ENCODE data around the gene MOB3B.

The MOB3B gene

GRCh38 chr9:27518809-27519208 lies 10.8 kb downstream of the MOB3B start:
- Histone ChIP-seq H2AK5ac (ENCODE audit: low read length) (no peak overlapping the region), H4K8ac (ENCODE audit: low read depth, low read length) (no peak overlapping the region), H3K79me1 (ENCODE audit: low read length) (no peaks in the 10 kb centered on the region), H3K4me1 (ENCODE audit: control insufficient read depth in 1 of 2, insufficient read depth in 2 of 2, low read length in 2 of 2) (peaks cover 5 to 11% of the 10 kb centered on the region in 2 experiments), H2AFZ (ENCODE audit: insufficient read depth, low read length, poor library complexity) (no peak overlapping the region), H2BK12ac (ENCODE audit: low read length) (no peak overlapping the region), H2BK5ac (ENCODE audit: low read depth, low read length, poor library complexity) (no peak overlapping the region), H3K18ac (ENCODE audit: low read length) (no peak overlapping the region), H3K27me3 (ENCODE audit: insufficient read depth, low read length) (no peaks in the 10 kb centered on the region), H3K14ac (ENCODE audit: low read length) (no peak overlapping the region), H3K4me3 (ENCODE audit: low read depth, low read length) (no peak overlapping the region), H3K4me2 (ENCODE audit: low read length) (no peak overlapping the region), H3K23ac (ENCODE audit: low read length) (no peak overlapping the region), H4K91ac (ENCODE audit: low read depth, low read length) (no peak overlapping the region), H3K27ac (ENCODE audit: low read depth, low read length) (no peak overlapping the region), H4K12ac (ENCODE audit: low read depth, low read length) (no peak overlapping the region), H3K36me3 (ENCODE audit: control insufficient read depth in 1 of 2, insufficient read depth in 2 of 2, low read length in 2 of 2) (peaks cover 0 to 1% of the 10 kb centered on the region in 2 experiments), H3K79me2 (ENCODE audit: control insufficient read depth, insufficient read depth, low read length, poor library complexity) (no peaks in the 10 kb centered on the region), H3K9ac (ENCODE audit: low read length) (no peak overlapping the region), H2BK120ac (ENCODE audit: insufficient read depth, low read length, poor library complexity) (no peak overlapping the region), H3K4ac (ENCODE audit: low read depth, low read length) (no peak overlapping the region), H3K9me3 (ENCODE audit: insufficient read depth, low read depth, low read length) (no peaks in the 10 kb centered on the region)
- WGBS (ENCODE audit: extremely low coverage, insufficient coverage, insufficient read length), result no CpG with 5 or more reads among the region's 4 CpGs
- peak in 1 of 2 donors; percentile 20 for DNase-seq

- Histone ChIP-seq H4K91ac (ENCODE audit: low read depth, low read length) (no peak overlapping the region), H3K18ac (ENCODE audit: low read length) (no peak overlapping the region), H3K23ac (ENCODE audit: low read length) (no peak overlapping the region), H2BK12ac (ENCODE audit: low read length) (no peak overlapping the region), H2BK5ac (ENCODE audit: low read depth, low read length, poor library complexity) (no peak overlapping the region), H2BK120ac (ENCODE audit: insufficient read depth, low read length, poor library complexity) (no peak overlapping the region), H3K4me2 (ENCODE audit: low read length) (no peak overlapping the region), H2AK5ac (ENCODE audit: low read length) (no peak overlapping the region), H3K36me3 (ENCODE audit: control insufficient read depth in 1 of 2, insufficient read depth in 2 of 2, low read length in 2 of 2) (peaks cover 0 to 1% of the 10 kb centered on the region in 2 experiments), H3K4ac (ENCODE audit: low read depth, low read length) (peak overlapping the region; percentile 23), H3K9ac (ENCODE audit: low read length) (no peak overlapping the region), H3K79me1 (ENCODE audit: low read length) (no peaks in the 10 kb centered on the region), H4K8ac (ENCODE audit: low read depth, low read length) (no peak overlapping the region), H3K4me1 (ENCODE audit: control insufficient read depth in 1 of 2, insufficient read depth in 2 of 2, low read length in 2 of 2) (peaks cover 5 to 11% of the 10 kb centered on the region in 2 experiments), H4K12ac (ENCODE audit: low read depth, low read length) (no peak overlapping the region), H3K27me3 (ENCODE audit: insufficient read depth, low read length) (no peaks in the 10 kb centered on the region), H3K4me3 (ENCODE audit: low read depth, low read length) (no peak overlapping the region), H3K27ac (ENCODE audit: low read depth, low read length) (no peak overlapping the region), H3K14ac (ENCODE audit: low read length) (no peak overlapping the region), H2AFZ (ENCODE audit: insufficient read depth, low read length, poor library complexity) (no peak overlapping the region), H3K9me3 (ENCODE audit: insufficient read depth, low read depth, low read length) (no peaks in the 10 kb centered on the region), H3K79me2 (ENCODE audit: control insufficient read depth, insufficient read depth, low read length, poor library complexity) (no peaks in the 10 kb centered on the region)
- no peak for DNase-seq
- no CpG with 5 or more reads among the region's 2 CpGs for whole genome bisulfite sequencing (ENCODE audit: extremely low coverage, insufficient coverage, insufficient read length)
Observed at GRCh38 chr9:27518006-27518405, 11.6 kb downstream of the MOB3B start.

- Histone ChIP-seq H2AK5ac (ENCODE audit: low read length) (no peak overlapping the region), H3K79me1 (ENCODE audit: low read length) (no peaks in the 10 kb centered on the region), H3K18ac (ENCODE audit: low read length) (no peak overlapping the region), H2BK12ac (ENCODE audit: low read length) (no peak overlapping the region), H3K27ac (ENCODE audit: low read depth, low read length) (no peak overlapping the region), H3K23ac (ENCODE audit: low read length) (no peak overlapping the region), H2AFZ (ENCODE audit: insufficient read depth, low read length, poor library complexity) (no peak overlapping the region), H2BK5ac (ENCODE audit: low read depth, low read length, poor library complexity) (no peak overlapping the region), H3K4me1 (ENCODE audit: control insufficient read depth in 1 of 2, insufficient read depth in 2 of 2, low read length in 2 of 2) (peaks cover 2% of the 10 kb centered on the region in 2 experiments), H3K79me2 (ENCODE audit: control insufficient read depth, insufficient read depth, low read length, poor library complexity) (no peaks in the 10 kb centered on the region), H3K14ac (ENCODE audit: low read length) (no peak overlapping the region), H3K36me3 (ENCODE audit: control insufficient read depth in 1 of 2, insufficient read depth in 2 of 2, low read length in 2 of 2) (peaks cover 0 to 2% of the 10 kb centered on the region in 2 experiments), H3K27me3 (ENCODE audit: insufficient read depth, low read length) (no peaks in the 10 kb centered on the region), H3K4me3 (ENCODE audit: low read depth, low read length) (no peak overlapping the region), H4K91ac (ENCODE audit: low read depth, low read length) (no peak overlapping the region), H3K4me2 (ENCODE audit: low read length) (no peak overlapping the region), H3K9me3 (ENCODE audit: insufficient read depth, low read depth, low read length) (no peaks in the 10 kb centered on the region), H4K8ac (ENCODE audit: low read depth, low read length) (no peak overlapping the region), H3K9ac (ENCODE audit: low read length) (no peak overlapping the region), H3K4ac (ENCODE audit: low read depth, low read length) (no peak overlapping the region), H4K12ac (ENCODE audit: low read depth, low read length) (no peak overlapping the region), H2BK120ac (ENCODE audit: insufficient read depth, low read length, poor library complexity) (no peak overlapping the region)
- WGBS (ENCODE audit: extremely low coverage, insufficient coverage, insufficient read length), result no CpG with 5 or more reads among the region's 2 CpGs
- no peak for DNase-seq
Observed at GRCh38 chr9:27514551-27514950, 15.1 kb downstream of the MOB3B start.

- Histone ChIP-seq H2BK12ac (ENCODE audit: low read length) (no peak overlapping the region), H4K12ac (ENCODE audit: low read depth, low read length) (no peak overlapping the region), H3K4me3 (ENCODE audit: low read depth, low read length) (no peak overlapping the region), H3K36me3 (ENCODE audit: control insufficient read depth in 1 of 2, insufficient read depth in 2 of 2, low read length in 2 of 2) (peaks cover 2 to 3% of the 10 kb centered on the region in 2 experiments), H3K9me3 (ENCODE audit: insufficient read depth, low read depth, low read length) (no peaks in the 10 kb centered on the region), H2BK120ac (ENCODE audit: insufficient read depth, low read length, poor library complexity) (no peak overlapping the region), H3K14ac (ENCODE audit: low read length) (no peak overlapping the region), H2AFZ (ENCODE audit: insufficient read depth, low read length, poor library complexity) (no peak overlapping the region), H2AK5ac (ENCODE audit: low read length) (no peak overlapping the region), H3K79me2 (ENCODE audit: control insufficient read depth, insufficient read depth, low read length, poor library complexity) (no peaks in the 10 kb centered on the region), H3K4me2 (ENCODE audit: low read length) (no peak overlapping the region), H2BK5ac (ENCODE audit: low read depth, low read length, poor library complexity) (no peak overlapping the region), H3K9ac (ENCODE audit: low read length) (no peak overlapping the region), H3K23ac (ENCODE audit: low read length) (no peak overlapping the region), H4K8ac (ENCODE audit: low read depth, low read length) (no peak overlapping the region), H3K18ac (ENCODE audit: low read length) (no peak overlapping the region), H3K27me3 (ENCODE audit: insufficient read depth, low read length) (no peaks in the 10 kb centered on the region), H3K79me1 (ENCODE audit: low read length) (no peaks in the 10 kb centered on the region), H3K27ac (ENCODE audit: low read depth, low read length) (no peak overlapping the region), H4K91ac (ENCODE audit: low read depth, low read length) (no peak overlapping the region), H3K4ac (ENCODE audit: low read depth, low read length) (no peak overlapping the region), H3K4me1 (ENCODE audit: control insufficient read depth in 1 of 2, insufficient read depth in 2 of 2, low read length in 2 of 2) (no peaks in the 10 kb centered on the region)
- no peak for DNase-seq
- no CpG with 5 or more reads among the region's 2 CpGs for WGBS (ENCODE audit: extremely low coverage, insufficient coverage, insufficient read length)
Observed at GRCh38 chr9:27511771-27512170, 17.8 kb downstream of the MOB3B start.

All from trophoblast cell (in vitro differentiated cells and primary cell).